HEK293T (cell line): ENCODE results near the gene VWA5B1.

Source experiments
- ARNT ChIP-seq: fragments of 450-650 bp; IDR thresholded peaks from 2 replicates; pipeline ENCODE4 v1.6.1; 2017; ENCODE audit warnings: mild to moderate bottlenecking
- CTBP1 ChIP-seq: fragments of 450-650 bp; IDR thresholded peaks from 2 replicates; pipeline ENCODE4 v1.6.1; 2016; ENCODE audit warnings: borderline replicate concordance
- FOXK2 ChIP-seq: fragments of 450-650 bp; IDR thresholded peaks from 2 replicates; pipeline ENCODE4 v1.6.1; 2016; ENCODE audit warnings: mild to moderate bottlenecking
- FOXM1 ChIP-seq: fragments of 450-650 bp; IDR thresholded peaks from 2 replicates; pipeline ENCODE4 v1.6.1; 2017; ENCODE audit warnings: mild to moderate bottlenecking, borderline replicate concordance
- HDGF ChIP-seq: fragments of 450-650 bp; IDR thresholded peaks from 2 replicates; pipeline ENCODE4 v1.6.1; 2017; ENCODE audit warnings: antibody characterized with exemption, borderline replicate concordance
- L3MBTL2 ChIP-seq: fragments of 450-650 bp; conservative IDR thresholded peaks from 2 replicates; pipeline ENCODE4 v1.6.1; 2016; ENCODE audit warnings: mild to moderate bottlenecking
- LEF1 ChIP-seq: fragments of 450-650 bp; IDR thresholded peaks from 2 replicates; pipeline ENCODE4 v1.6.1; 2017; ENCODE audit warnings: mild to moderate bottlenecking, borderline replicate concordance
- NFRKB ChIP-seq: fragments of 450-650 bp; IDR thresholded peaks from 2 replicates; pipeline ENCODE4 v1.6.1; 2016; ENCODE audit warnings: mild to moderate bottlenecking, moderate library complexity
- SP1 ChIP-seq: fragments of 450-650 bp; IDR thresholded peaks from 2 replicates; pipeline ENCODE4 v1.6.1; 2017
- SUZ12 ChIP-seq: fragments of 450-650 bp; IDR thresholded peaks from 2 replicates; pipeline ENCODE4 v1.6.1; 2016; ENCODE audit warnings: mild to moderate bottlenecking
- TARDBP ChIP-seq: fragments of 450-650 bp; IDR thresholded peaks from 2 replicates; pipeline ENCODE4 v1.6.1; 2016
- ZNF384 ChIP-seq: fragments of 450-650 bp; IDR thresholded peaks from 2 replicates; pipeline ENCODE4 v1.6.1; 2016

DNA sequence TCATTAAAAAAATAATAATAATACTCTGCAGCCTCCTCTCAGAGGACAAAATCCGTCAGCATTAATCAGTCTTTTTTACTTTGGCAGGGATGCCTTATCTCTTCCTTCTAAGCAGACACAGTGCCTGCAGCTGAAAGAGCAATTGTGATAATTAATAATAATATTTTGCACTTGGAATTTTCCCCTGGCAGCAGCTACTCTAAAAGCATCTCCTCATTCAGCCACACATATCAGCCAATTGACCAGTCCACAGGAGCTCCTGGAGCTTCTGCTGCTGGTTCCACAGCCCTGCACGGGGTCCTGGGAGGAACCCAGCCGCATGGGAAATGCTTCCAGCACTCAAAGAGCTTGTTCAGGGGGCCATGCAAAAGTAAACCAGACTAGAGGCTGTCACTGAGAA, 31.0 kb upstream of the VWA5B1 start:
- no peak for TF ChIP-seq CTBP1
- no peak for TF ChIP-seq SP1
- no peak for TF ChIP-seq FOXM1
- no peak for TF ChIP-seq HDGF
- TF ChIP-seq LEF1 = no peak
- no peak for TF ChIP-seq TARDBP
- TF ChIP-seq SUZ12 = no peak
- no peak for TF ChIP-seq NFRKB
- TF ChIP-seq ZNF384 = no peak
- TF ChIP-seq L3MBTL2 = no peak
- TF ChIP-seq FOXK2 = no peak
- TF ChIP-seq ARNT = no peak
